Lower lobe of right lung (tissue), 2 donors: ENCODE measurements around the gene COL6A3. TPM values are rescaled to one million over a fixed set of nuclear protein-coding genes. Genes with fewer than 3 reads are reported as not detected.

Experiments
- ATAC-seq, 2 donors: fragments of 200-7000 bp; cut with Tn5 transposase; one replicate each; pipeline ENCODE4 v1.9.1; 2020 to 2022; ENCODE audit warnings: mild to moderate bottlenecking in 2 of 2, moderate library complexity in 2 of 2
- DNase-seq: peaks from one replicate; pipeline ENCODE4 v3.0.0-alpha.2; 2020
- H3K27ac ChIP-seq: fragments of 200-600 bp; one replicate; pipeline ENCODE4 v1.8.0; 2022
- H3K27me3 ChIP-seq: fragments of 200-600 bp; one replicate; pipeline ENCODE4 v1.8.0; 2022; ENCODE audit warnings: low read depth
- H3K36me3 ChIP-seq: fragments of 200-600 bp; one replicate; pipeline ENCODE4 v1.8.0; 2022; ENCODE audit warnings: mild to moderate bottlenecking
- H3K4me1 ChIP-seq: fragments of 200-600 bp; one replicate; pipeline ENCODE4 v1.8.0; 2022
- H3K4me3 ChIP-seq: fragments of 200-600 bp; one replicate; pipeline ENCODE4 v1.8.0; 2022; ENCODE audit warnings: mild to moderate bottlenecking
- H3K9me3 ChIP-seq: fragments of 200-600 bp; one replicate; pipeline ENCODE4 v1.8.0; 2022
- intact Hi-C: fragments of 100-400 bp; cut with DNase I; formaldehyde crosslinking; loops from one replicate; pipeline ENCODE4 v1.11.0; 2022
- total RNA-seq: library from RNA; stranded (reverse); fragmentation: NEBNext Ultra II Directional; extraction: Animal tissue kit (Norgen Biotek cat#: 25700); gene quantifications from one replicate; pipeline ENCODE4 v1.2.1, GENCODE V29; 2021
- TF ChIP-seq, protein P1 (sequence below): fragments of 200-600 bp; IDR thresholded peaks from one replicate; pipeline ENCODE4 v1.8.0; 2022; ENCODE audit warnings: antibody characterized with exemption, mild to moderate bottlenecking
- donor health status: DM: no; HTN: yes; CAD: no; lungs with severe emphysema.

COL6A3 gene
- total RNA-seq, 1 donor from 2014 or later, result 114 TPM

- intact Hi-C loops, result no loop called here
- TF ChIP-seq, protein P1, sequence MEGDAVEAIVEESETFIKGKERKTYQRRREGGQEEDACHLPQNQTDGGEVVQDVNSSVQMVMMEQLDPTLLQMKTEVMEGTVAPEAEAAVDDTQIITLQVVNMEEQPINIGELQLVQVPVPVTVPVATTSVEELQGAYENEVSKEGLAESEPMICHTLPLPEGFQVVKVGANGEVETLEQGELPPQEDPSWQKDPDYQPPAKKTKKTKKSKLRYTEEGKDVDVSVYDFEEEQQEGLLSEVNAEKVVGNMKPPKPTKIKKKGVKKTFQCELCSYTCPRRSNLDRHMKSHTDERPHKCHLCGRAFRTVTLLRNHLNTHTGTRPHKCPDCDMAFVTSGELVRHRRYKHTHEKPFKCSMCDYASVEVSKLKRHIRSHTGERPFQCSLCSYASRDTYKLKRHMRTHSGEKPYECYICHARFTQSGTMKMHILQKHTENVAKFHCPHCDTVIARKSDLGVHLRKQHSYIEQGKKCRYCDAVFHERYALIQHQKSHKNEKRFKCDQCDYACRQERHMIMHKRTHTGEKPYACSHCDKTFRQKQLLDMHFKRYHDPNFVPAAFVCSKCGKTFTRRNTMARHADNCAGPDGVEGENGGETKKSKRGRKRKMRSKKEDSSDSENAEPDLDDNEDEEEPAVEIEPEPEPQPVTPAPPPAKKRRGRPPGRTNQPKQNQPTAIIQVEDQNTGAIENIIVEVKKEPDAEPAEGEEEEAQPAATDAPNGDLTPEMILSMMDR, result peak; percentile 54
- H3K4me1 ChIP-seq, result peaks cover 6% of the 10 kb centered on the region
Observed at GRCh38 chr2:237322564-237322963, 91.4 kb downstream of the COL6A3 start.

GRCh38 chr2:237321746-237322145 lies 92.2 kb downstream of the COL6A3 start:
- TF ChIP-seq, protein P1, result no peak
- intact Hi-C loops, result no loop called here
- ATAC-seq, result no peak
- Histone ChIP-seq H3K4me3 (no peak overlapping the region), H3K9me3 (no peaks in the 10 kb centered on the region), H3K36me3 (no peaks in the 10 kb centered on the region), H3K27ac (no peak overlapping the region), H3K27me3 (no peaks in the 10 kb centered on the region), H3K4me1 (peaks cover 8% of the 10 kb centered on the region)
- DNase-seq, result no peak

More at GRCh38 chr2:237322564-237322963, 91.4 kb downstream of the COL6A3 start:
- Histone ChIP-seq H3K9me3 (no peaks in the 10 kb centered on the region), H3K27ac (no peak overlapping the region), H3K27me3 (no peaks in the 10 kb centered on the region), H3K4me3 (no peak overlapping the region), H3K36me3 (no peaks in the 10 kb centered on the region)
- DNase-seq (no peak), ATAC-seq (peak; percentile 76 to 89)

DNA sequence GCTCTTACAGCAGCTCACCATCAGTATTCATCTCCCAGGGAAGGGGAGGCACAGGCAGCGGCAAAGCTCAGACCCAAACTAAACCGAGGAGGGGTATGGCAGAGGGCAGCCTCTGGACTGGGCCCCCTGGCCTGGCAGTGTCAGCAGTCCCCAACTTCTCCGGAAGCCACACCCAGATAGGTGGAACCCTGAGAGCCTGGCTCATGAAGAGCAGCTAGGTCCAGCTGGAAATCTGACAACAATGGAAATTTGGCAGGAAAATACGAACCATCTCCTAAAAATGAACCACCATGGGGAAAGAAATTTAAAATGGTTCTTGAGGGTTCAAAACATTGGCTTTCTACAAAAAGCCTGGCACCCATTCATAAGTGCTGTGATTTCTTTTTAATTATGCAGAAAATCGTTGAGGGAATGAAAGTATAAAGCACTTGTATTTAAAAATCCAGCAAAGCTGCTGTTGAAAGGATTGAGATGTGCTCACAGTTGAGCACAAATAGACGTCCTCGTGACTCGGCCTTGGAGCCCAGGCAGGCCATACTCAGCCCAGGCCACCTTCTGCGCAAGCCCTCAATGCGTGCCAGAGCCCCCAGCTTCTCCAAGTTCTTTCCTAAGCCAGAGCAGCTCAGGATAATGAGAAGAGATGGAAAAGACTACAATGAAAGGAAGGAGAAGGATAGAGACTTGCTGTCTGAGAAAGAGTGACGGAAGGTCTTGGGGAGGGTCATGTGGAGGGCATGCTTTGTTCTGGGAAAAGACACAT lies 93.0 kb downstream of the COL6A3 start:
- Histone ChIP-seq H3K27me3 (no peaks in the 10 kb centered on the region), H3K9me3 (no peaks in the 10 kb centered on the region), H3K4me3 (no peak overlapping the region), H3K4me1 (peaks cover 15% of the 10 kb centered on the region), H3K36me3 (no peaks in the 10 kb centered on the region), H3K27ac (no peak overlapping the region)
- TF ChIP-seq, protein P1, result no peak
- intact Hi-C loops, result no loop called here
- DNase-seq (no peak), ATAC-seq (peak; percentile 35 to 55)

GRCh38 chr2:237319887-237320286 lies 94.1 kb downstream of the COL6A3 start:
- TF ChIP-seq, protein P1, result no peak
- Histone ChIP-seq H3K9me3 (no peaks in the 10 kb centered on the region), H3K27me3 (no peaks in the 10 kb centered on the region), H3K4me3 (no peak overlapping the region), H3K27ac (no peak overlapping the region), H3K36me3 (no peaks in the 10 kb centered on the region), H3K4me1 (peaks cover 19% of the 10 kb centered on the region)
- ATAC-seq (no peak), DNase-seq (no peak)
- intact Hi-C loops, result no loop called here

GRCh38 chr2:237319086-237319820 lies 94.7 kb downstream of the COL6A3 start:
- no peaks in the 10 kb centered on the region for H3K9me3 ChIP-seq
- H3K27me3 ChIP-seq, result no peaks in the 10 kb centered on the region
- intact Hi-C loops, result no loop called here
- no peak overlapping the region for H3K27ac ChIP-seq
- H3K4me1 ChIP-seq, result peaks cover 24% of the 10 kb centered on the region
- H3K36me3 ChIP-seq, result no peaks in the 10 kb centered on the region
- no peak for ATAC-seq
- H3K4me3 ChIP-seq, result no peak overlapping the region
- TF ChIP-seq, protein P1, result no peak
- DNase-seq, result no peak
